SK-N-SH (cell line): ENCODE data around the gene RB1.

Experiments
- EZH2phosphoT487 ChIP-seq: fragments of 200-600 bp; sonication (generic); IDR thresholded peaks from 2 replicates; pipeline ENCODE4 v1.6.1; 2017; ENCODE audit warnings: low read depth, mixed run types, mild to moderate bottlenecking, antibody characterized with exemption, moderate library complexity, borderline replicate concordance
- NFIC ChIP-seq: IDR thresholded peaks from 2 replicates; pipeline ENCODE4 v1.4.0; 2012; ENCODE audit warnings: borderline replicate concordance
- PBX3 ChIP-seq: IDR thresholded peaks from 2 replicates; pipeline ENCODE4; 2012
- POLR2AphosphoS5 ChIP-seq: IDR thresholded peaks from 2 replicates; pipeline ENCODE4 v1.6.1; 2012; ENCODE audit warnings: low read depth, low read length
- RXRA ChIP-seq: IDR thresholded peaks from 2 replicates; pipeline ENCODE4 v1.4.0; 2012; ENCODE audit warnings: low read depth, mild to moderate bottlenecking, borderline replicate concordance
- TAF1 ChIP-seq: IDR thresholded peaks from 2 replicates; pipeline ENCODE4 v1.6.1; 2012; ENCODE audit warnings: low read depth, mild to moderate bottlenecking, low read length, moderate library complexity, borderline replicate concordance
- TF ChIP-seq, protein P1 (sequence below): fragments of 200-600 bp; sonication (generic); IDR thresholded peaks from 2 replicates; pipeline ENCODE4 v1.6.1; 2017; ENCODE audit warnings: antibody characterized with exemption, mild to moderate bottlenecking, moderate library complexity
- TF ChIP-seq, protein P2 (sequence below): IDR thresholded peaks from 2 replicates; pipeline ENCODE4 v1.6.1; 2012; ENCODE audit warnings: mild to moderate bottlenecking, low read depth, low read length, moderate library complexity

GRCh38 chr13:48493851-48494250 is 190.3 kb downstream of the RB1 start:
- TF ChIP-seq, protein P1, sequence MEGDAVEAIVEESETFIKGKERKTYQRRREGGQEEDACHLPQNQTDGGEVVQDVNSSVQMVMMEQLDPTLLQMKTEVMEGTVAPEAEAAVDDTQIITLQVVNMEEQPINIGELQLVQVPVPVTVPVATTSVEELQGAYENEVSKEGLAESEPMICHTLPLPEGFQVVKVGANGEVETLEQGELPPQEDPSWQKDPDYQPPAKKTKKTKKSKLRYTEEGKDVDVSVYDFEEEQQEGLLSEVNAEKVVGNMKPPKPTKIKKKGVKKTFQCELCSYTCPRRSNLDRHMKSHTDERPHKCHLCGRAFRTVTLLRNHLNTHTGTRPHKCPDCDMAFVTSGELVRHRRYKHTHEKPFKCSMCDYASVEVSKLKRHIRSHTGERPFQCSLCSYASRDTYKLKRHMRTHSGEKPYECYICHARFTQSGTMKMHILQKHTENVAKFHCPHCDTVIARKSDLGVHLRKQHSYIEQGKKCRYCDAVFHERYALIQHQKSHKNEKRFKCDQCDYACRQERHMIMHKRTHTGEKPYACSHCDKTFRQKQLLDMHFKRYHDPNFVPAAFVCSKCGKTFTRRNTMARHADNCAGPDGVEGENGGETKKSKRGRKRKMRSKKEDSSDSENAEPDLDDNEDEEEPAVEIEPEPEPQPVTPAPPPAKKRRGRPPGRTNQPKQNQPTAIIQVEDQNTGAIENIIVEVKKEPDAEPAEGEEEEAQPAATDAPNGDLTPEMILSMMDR: no peak
- no peak for TF ChIP-seq PBX3
- no peak for TF ChIP-seq NFIC
- TF ChIP-seq RXRA: no peak
- TF ChIP-seq, protein P2, sequence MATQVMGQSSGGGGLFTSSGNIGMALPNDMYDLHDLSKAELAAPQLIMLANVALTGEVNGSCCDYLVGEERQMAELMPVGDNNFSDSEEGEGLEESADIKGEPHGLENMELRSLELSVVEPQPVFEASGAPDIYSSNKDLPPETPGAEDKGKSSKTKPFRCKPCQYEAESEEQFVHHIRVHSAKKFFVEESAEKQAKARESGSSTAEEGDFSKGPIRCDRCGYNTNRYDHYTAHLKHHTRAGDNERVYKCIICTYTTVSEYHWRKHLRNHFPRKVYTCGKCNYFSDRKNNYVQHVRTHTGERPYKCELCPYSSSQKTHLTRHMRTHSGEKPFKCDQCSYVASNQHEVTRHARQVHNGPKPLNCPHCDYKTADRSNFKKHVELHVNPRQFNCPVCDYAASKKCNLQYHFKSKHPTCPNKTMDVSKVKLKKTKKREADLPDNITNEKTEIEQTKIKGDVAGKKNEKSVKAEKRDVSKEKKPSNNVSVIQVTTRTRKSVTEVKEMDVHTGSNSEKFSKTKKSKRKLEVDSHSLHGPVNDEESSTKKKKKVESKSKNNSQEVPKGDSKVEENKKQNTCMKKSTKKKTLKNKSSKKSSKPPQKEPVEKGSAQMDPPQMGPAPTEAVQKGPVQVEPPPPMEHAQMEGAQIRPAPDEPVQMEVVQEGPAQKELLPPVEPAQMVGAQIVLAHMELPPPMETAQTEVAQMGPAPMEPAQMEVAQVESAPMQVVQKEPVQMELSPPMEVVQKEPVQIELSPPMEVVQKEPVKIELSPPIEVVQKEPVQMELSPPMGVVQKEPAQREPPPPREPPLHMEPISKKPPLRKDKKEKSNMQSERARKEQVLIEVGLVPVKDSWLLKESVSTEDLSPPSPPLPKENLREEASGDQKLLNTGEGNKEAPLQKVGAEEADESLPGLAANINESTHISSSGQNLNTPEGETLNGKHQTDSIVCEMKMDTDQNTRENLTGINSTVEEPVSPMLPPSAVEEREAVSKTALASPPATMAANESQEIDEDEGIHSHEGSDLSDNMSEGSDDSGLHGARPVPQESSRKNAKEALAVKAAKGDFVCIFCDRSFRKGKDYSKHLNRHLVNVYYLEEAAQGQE: no peak
- no peak for TF ChIP-seq TAF1
- no peak for TF ChIP-seq POLR2AphosphoS5
- TF ChIP-seq EZH2phosphoT487: no peak
